Activated CD8-positive, alpha-beta T cell treated with anti-CD3 and anti-CD28 coated beads for 36 hours (primary cell): Measurements from ENCODE around the gene RBM38. TPM values are rescaled to one million over a fixed set of nuclear protein-coding genes. Genes with fewer than 3 reads are reported as not detected.
A peak's percentile ranks its signal among the peaks of the same experiment; 100 is the strongest.

Experiments
- ATAC-seq: fragments of 200-7000 bp; cut with Tn5 transposase; one replicate; pipeline ENCODE4 v1.10.0; 2021; ENCODE audit warnings: mild to moderate bottlenecking, moderate library complexity
- CTCF ChIA-PET: fragments of 350-600 bp; sonication (Branson Sonifier 250); formaldehyde crosslinking; loops from one replicate; lab custom pipeline; 2021; ENCODE audit warnings: antibody characterized with exemption; lab: Charles Lee
- POLR2A ChIA-PET: fragments of 350-600 bp; sonication (Branson Sonifier 250); formaldehyde crosslinking; loops from one replicate; lab custom pipeline; 2021; ENCODE audit warnings: antibody characterized with exemption; lab: Charles Lee
- DNase-seq: peaks from one replicate; pipeline ENCODE4 v3.0.0-alpha.2; 2020
- H3K27ac Mint-ChIP-seq: one replicate; pipeline ENCODE4 v1.8.0; 2021; ENCODE audit warnings: mild to moderate bottlenecking, mixed read lengths
- H3K27me3 Mint-ChIP-seq: one replicate; pipeline ENCODE4 v1.8.0; 2021; ENCODE audit warnings: mixed read lengths
- H3K36me3 Mint-ChIP-seq: one replicate; pipeline ENCODE4 v1.8.0; 2021; ENCODE audit warnings: low read depth, mixed read lengths
- H3K4me1 Mint-ChIP-seq: one replicate; pipeline ENCODE4 v1.8.0; 2021; ENCODE audit warnings: low read depth, mixed read lengths
- H3K4me3 Mint-ChIP-seq: one replicate; pipeline ENCODE4 v1.8.0; 2021; ENCODE audit warnings: mild to moderate bottlenecking, moderate library complexity, mixed read lengths
- H3K9me3 Mint-ChIP-seq: one replicate; pipeline ENCODE4 v1.8.0; 2021; ENCODE audit warnings: mixed read lengths
- intact Hi-C: fragments of 100-400 bp; cut with micrococcal nuclease; formaldehyde crosslinking; loops from one replicate; pipeline ENCODE4 v1.10.0; 2022
- total RNA-seq, 2 experiments: library from RNA; stranded (reverse); gene quantifications; one replicate each; pipeline ENCODE4 v1.2.3, GENCODE V29; 2021
- TF ChIP-seq, protein P1 (sequence below): fragments of 200-600 bp; IDR thresholded peaks from one replicate; pipeline ENCODE4 v1.8.0; 2022; ENCODE audit warnings: antibody characterized with exemption, mild to moderate bottlenecking

The RBM38 gene
- total RNA-seq, 2 experiments from 2014 or later, result 114 to 116 TPM

DNA sequence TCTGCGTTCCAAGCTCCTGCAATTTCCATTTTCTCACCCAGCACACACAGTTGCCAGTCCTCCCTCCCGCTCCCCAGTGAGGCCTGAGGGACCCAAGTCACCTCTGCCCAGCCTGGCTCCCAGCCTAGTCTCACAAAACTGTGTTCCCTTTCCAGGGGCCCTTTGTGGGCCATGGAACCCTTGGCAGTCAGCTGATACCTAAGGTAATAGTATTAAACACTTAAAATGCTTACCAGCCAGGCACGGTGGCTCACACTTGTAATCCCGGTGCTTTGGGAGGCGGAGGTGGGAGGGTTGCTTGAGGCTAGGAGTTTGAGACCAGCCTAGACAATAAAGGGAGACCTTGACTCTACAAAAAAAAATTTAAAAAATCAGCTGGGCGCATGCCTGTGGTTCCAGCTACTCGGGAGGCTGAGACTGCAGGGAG, 3.2 kb upstream of the RBM38 start:
- Mint-ChIP-seq H3K36me3 (peaks cover 11% of the 10 kb centered on the region), H3K9me3 (no peaks in the 10 kb centered on the region), H3K4me3 (no peak overlapping the region), H3K27ac (no peak overlapping the region), H3K4me1 (peaks cover 10% of the 10 kb centered on the region), H3K27me3 (no peaks in the 10 kb centered on the region)
- no peak for DNase-seq
- intact Hi-C loops, result no loop called here
- ATAC-seq, result no peak
- TF ChIP-seq, protein P1, sequence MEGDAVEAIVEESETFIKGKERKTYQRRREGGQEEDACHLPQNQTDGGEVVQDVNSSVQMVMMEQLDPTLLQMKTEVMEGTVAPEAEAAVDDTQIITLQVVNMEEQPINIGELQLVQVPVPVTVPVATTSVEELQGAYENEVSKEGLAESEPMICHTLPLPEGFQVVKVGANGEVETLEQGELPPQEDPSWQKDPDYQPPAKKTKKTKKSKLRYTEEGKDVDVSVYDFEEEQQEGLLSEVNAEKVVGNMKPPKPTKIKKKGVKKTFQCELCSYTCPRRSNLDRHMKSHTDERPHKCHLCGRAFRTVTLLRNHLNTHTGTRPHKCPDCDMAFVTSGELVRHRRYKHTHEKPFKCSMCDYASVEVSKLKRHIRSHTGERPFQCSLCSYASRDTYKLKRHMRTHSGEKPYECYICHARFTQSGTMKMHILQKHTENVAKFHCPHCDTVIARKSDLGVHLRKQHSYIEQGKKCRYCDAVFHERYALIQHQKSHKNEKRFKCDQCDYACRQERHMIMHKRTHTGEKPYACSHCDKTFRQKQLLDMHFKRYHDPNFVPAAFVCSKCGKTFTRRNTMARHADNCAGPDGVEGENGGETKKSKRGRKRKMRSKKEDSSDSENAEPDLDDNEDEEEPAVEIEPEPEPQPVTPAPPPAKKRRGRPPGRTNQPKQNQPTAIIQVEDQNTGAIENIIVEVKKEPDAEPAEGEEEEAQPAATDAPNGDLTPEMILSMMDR, result no peak
- ChIA-PET POLR2A (interaction anchor here (1.3 to 7.0 kb wide), 2 partner anchors 12 kb away, joined by 4 to 88 read pairs; no protein-coding TSS in a partner anchor), CTCF (interaction anchor here (1.0 to 1.2 kb wide), 2 partner anchors 25 to 107 kb away, joined by 3 to 4 read pairs; no protein-coding TSS in a partner anchor)

DNA sequence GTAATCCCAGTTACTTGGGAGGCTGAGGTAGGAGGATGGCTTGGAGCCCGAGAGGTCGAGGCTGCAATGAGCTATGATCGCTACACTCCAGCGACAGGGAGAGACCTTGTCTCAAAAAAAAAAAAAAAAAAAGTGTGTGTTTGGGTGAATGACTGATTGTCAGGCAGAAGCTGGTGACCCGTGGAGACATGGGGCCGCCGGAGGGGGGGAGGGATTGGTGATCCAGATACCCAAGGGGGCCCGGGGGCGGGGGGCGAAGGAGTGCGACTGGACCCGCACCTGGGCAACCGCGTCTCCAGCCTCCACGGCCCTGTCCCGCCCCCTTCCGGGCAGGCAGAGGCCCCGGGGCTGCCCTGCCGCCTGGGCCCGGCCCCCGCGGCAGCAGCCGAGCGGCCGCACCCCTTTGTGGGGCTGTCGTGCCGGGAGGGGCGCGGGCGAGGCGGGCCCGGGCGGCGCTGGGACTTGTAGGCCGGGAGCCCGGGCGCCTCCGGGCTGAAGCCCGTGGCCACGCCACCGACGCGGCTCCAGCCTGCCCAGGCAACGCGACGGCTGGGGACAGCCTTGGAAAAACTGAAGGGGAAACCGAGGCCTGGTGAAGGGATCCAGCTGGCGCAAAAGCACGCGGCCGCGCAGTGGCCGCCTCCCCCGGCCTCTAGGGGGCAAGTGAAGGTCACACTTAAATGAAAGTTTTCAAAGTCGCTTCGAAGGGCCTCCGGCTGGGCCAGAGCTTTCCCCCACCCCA, 2.1 kb upstream of the RBM38 start:
- ATAC-seq, result peak; percentile 26
- TF ChIP-seq, protein P1, result peak; percentile 35

DNA sequence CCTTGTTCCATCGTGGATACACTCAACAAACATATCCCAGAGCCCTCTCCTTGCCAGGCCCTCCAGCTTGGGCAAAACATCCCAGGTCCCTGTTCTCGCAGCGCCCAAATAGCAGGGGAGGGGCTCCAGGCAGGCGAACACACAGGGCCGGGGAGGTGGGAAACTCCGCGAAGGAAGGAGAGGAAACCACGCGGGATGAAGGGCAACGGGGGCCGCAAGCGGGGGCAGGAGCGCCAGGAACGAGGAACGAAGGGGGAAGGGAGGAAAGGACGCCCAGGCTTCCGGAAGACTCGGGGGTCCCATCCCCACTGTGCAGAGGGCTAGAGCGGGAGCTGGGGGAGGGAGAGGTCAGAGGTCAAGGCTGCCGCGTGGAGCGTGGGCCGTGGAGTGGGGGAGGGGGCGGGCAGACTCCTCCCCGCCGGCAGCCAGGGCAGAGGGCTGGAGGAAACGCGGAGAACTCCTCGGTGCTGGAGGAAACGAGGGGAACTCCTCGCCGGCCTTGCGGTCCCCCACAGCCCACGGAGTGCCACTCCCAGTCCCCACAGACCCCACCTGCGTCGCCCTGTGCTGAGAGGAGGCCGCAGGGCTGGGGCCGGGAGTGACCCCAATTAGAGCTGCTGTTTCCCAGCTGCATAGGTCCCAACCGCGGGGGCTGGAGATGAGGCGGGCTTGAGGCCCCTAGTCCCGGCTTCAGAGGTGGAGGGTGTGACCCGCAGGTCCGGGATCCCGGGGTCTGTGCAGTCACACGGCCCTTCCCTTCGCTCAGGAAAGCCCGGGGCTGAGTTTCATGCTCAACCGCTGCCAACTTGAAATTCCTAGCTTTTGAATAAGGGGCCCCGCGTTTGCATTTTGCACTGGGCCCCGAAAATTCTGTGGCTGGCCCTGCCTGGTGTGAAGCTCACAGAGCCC, 1.2 kb upstream of the RBM38 start:
- ChIA-PET POLR2A (interaction anchor here (0.6 to 7.0 kb wide), 22 partner anchors 10 to 240 kb away, joined by 3 to 88 read pairs (median 4); partner anchors contain the start of genes RAE1 and ZBP1), CTCF (interaction anchor here (0.6 to 2.9 kb wide), 9 partner anchors 9 to 237 kb away, joined by 3 to 12 read pairs (median 5); no protein-coding TSS in a partner anchor)
- Mint-ChIP-seq H3K9me3 (no peaks in the 10 kb centered on the region), H3K36me3 (peaks cover 31% of the 10 kb centered on the region), H3K27me3 (no peaks in the 10 kb centered on the region), H3K4me3 (peak overlapping the region; percentile 81), H3K4me1 (peaks cover 25% of the 10 kb centered on the region), H3K27ac (peak overlapping the region; percentile 99)
- DNase-seq (peak; percentile 75), ATAC-seq (peak; percentile 21)
- TF ChIP-seq, protein P1, result no peak
- intact Hi-C loops, result no loop called here

More for the DNA sequence above, 2.1 kb upstream of the RBM38 start:
- Mint-ChIP-seq H3K4me1 (peaks cover 19% of the 10 kb centered on the region), H3K9me3 (no peaks in the 10 kb centered on the region), H3K36me3 (peaks cover 23% of the 10 kb centered on the region), H3K27ac (peak overlapping the region; percentile 99), H3K27me3 (no peaks in the 10 kb centered on the region), H3K4me3 (peak overlapping the region; percentile 81)
- peak; percentile 74 for DNase-seq
- intact Hi-C loops, result no loop called here
- CTCF ChIA-PET, result interaction anchor here (0.6 to 2.9 kb wide), 6 partner anchors 10 to 109 kb away, joined by 3 to 12 read pairs (median 4); no protein-coding TSS in a partner anchor
- POLR2A ChIA-PET, result interaction anchor here (0.7 to 7.0 kb wide), 12 partner anchors 9 to 231 kb away, joined by 3 to 88 read pairs (median 7); partner anchors contain the start of gene ZBP1

DNA sequence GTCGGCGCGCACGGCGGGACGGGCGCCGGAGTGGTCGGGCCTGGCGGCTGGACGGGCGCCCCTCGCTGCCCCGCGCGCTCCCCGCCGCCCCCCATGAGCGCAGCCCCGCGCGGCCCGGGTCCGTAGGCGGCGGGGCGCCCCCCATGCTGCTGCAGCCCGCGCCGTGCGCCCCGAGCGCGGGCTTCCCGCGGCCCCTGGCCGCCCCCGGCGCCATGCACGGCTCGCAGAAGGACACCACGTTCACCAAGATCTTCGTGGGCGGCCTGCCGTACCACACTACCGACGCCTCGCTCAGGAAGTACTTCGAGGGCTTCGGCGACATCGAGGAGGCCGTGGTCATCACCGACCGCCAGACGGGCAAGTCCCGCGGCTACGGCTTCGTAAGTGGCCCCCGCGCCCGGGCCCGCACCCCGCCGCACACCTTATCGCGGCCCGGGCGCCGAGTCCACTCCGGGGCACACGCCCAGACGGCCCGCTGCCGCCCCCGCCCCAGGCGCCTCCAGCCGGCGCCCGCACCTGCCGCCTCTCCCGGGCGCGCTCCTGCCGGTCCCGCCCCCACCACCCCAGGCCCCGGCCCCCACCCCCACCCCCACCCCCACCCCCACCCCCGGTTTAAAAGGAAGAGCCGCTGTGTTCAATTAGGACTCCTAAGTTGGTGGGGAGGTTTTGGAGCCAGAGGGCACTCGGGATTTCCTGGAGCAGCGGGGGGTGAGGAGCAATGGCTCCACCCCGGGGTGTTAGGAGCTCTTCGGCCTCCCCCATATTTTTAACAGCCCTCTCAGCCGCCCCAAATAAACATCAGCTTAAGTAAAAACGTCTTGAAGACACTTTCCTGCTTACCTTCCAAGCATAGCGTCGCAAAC, 474 bp downstream of the RBM38 start:
- CTCF ChIA-PET, result interaction anchor here (1.0 to 2.9 kb wide), 10 partner anchors 7 to 235 kb away, joined by 3 to 12 read pairs (median 5); no protein-coding TSS in a partner anchor
- H3K27ac Mint-ChIP-seq, result peak overlapping the region; percentile 93
- POLR2A ChIA-PET, result interaction anchor here (0.6 to 7.0 kb wide), 24 partner anchors 8 to 1019 kb away, joined by 3 to 88 read pairs (median 4); partner anchors contain the start of genes RAE1 and ZBP1
- peak overlapping the region; percentile 84 for H3K4me3 Mint-ChIP-seq
- intact Hi-C loops, result no loop called here
- H3K4me1 Mint-ChIP-seq, result peaks cover 40% of the 10 kb centered on the region
- H3K9me3 Mint-ChIP-seq, result no peaks in the 10 kb centered on the region
- TF ChIP-seq, protein P1, result no peak
- ATAC-seq (peak; percentile 1), DNase-seq (peak; percentile 56)
- peaks cover 46% of the 10 kb centered on the region for H3K36me3 Mint-ChIP-seq
- no peaks in the 10 kb centered on the region for H3K27me3 Mint-ChIP-seq
